Measurements from ENCODE around the gene PRDM16. TPM values are rescaled to one million over a fixed set of nuclear protein-coding genes. Genes with fewer than 3 reads are reported as not detected.

The PRDM16 gene
- polyA plus RNA-seq, 1 donor: 0.62 TPM

GRCh38 chr1:3443807-3444206 is 374.8 kb downstream of the PRDM16 start:
- no peak for DNase-seq (ENCODE audit: low read depth)

GRCh38 chr1:3444298-3444697 is 375.3 kb downstream of the PRDM16 start:
- DNase-seq (ENCODE audit: low read depth): no peak

GRCh38 chr1:3444736-3445135 is 375.7 kb downstream of the PRDM16 start:
- no peak for DNase-seq (ENCODE audit: low read depth)

GRCh38 chr1:3450202-3450863 is 381.3 kb downstream of the PRDM16 start:
- no peak for DNase-seq (ENCODE audit: low read depth)

GRCh38 chr1:3450983-3451382 is 382.0 kb downstream of the PRDM16 start:
- no peak for DNase-seq (ENCODE audit: low read depth)

GRCh38 chr1:3451994-3452865 is 383.2 kb downstream of the PRDM16 start:
- no peak for DNase-seq (ENCODE audit: low read depth)

GRCh38 chr1:3452866-3453175 is 383.8 kb downstream of the PRDM16 start:
- no peak for DNase-seq (ENCODE audit: low read depth)

- peak; percentile 20 for DNase-seq (ENCODE audit: low read depth)
Observed at GRCh38 chr1:3453203-3453761, 384.3 kb downstream of the PRDM16 start.

GRCh38 chr1:3453891-3454810 is 385.1 kb downstream of the PRDM16 start, which contains the start of gene ARHGEF16:
Gene ARHGEF16 (plus strand): TSS chr1:3454665. CDS start chr1:3463085, 8,420 bp downstream.
- no peak for DNase-seq (ENCODE audit: low read depth)

- no peak for DNase-seq (ENCODE audit: low read depth)
Observed at GRCh38 chr1:3454811-3455618, 386.0 kb downstream of the PRDM16 start.

GRCh38 chr1:3455670-3456448 is 386.9 kb downstream of the PRDM16 start:
- DNase-seq (ENCODE audit: low read depth): no peak

GRCh38 chr1:3456449-3456963 is 387.5 kb downstream of the PRDM16 start:
- DNase-seq (ENCODE audit: low read depth): no peak

- DNase-seq (ENCODE audit: low read depth): no peak
Observed at GRCh38 chr1:3456964-3457909, 388.2 kb downstream of the PRDM16 start.

GRCh38 chr1:3457910-3458883 is 389.2 kb downstream of the PRDM16 start:
- no peak for DNase-seq (ENCODE audit: low read depth)

GRCh38 chr1:3459051-3459908 is 390.3 kb downstream of the PRDM16 start:
- no peak for DNase-seq (ENCODE audit: low read depth)

- DNase-seq (ENCODE audit: low read depth): no peak
Observed at GRCh38 chr1:3459940-3460671, 391.1 kb downstream of the PRDM16 start.
